Loucy (cell line): ENCODE data around the gene THPO.

ENCODE experiments used
- CTCF ChIP-seq: fragments of 200-600 bp; sonication (generic); conservative IDR thresholded peaks from 2 replicates; pipeline ENCODE4 v1.5.1; 2014; ENCODE audit warnings: mild to moderate bottlenecking, antibody characterized with exemption, low read length
- EZH2phosphoT487 ChIP-seq: fragments of 200-600 bp; IDR thresholded peaks from 2 replicates; pipeline ENCODE4 v1.6.1; 2018; ENCODE audit warnings: antibody characterized with exemption, mild to moderate bottlenecking, moderate library complexity, borderline replicate concordance

- TF ChIP-seq EZH2phosphoT487: no peak
- TF ChIP-seq CTCF: no peak
These were observed 12.0 kb upstream of the THPO start for GRCh38 chr3:184389935-184390528.
